GM06990 (cell line): ENCODE measurements around the gene GNA14.

Source experiments
- DNase-seq: peaks from one replicate; pipeline ENCODE4 v3.0.0-alpha.2; 2011; ENCODE audit not compliant: insufficient read length; ENCODE audit errors: extremely low read depth
- H3K27me3 ChIP-seq: replicated peaks from 2 replicates; pipeline ENCODE4 v1.6.0; 2011; ENCODE audit warnings: low read length; ENCODE audit not compliant: control insufficient read depth, insufficient read depth
- H3K36me3 ChIP-seq: 2 replicates; pipeline ENCODE4 v1.5.1; 2011; ENCODE audit warnings: low read length; ENCODE audit not compliant: control insufficient read depth, insufficient read depth
- H3K4me3 ChIP-seq: replicated peaks from 2 replicates; pipeline ENCODE4 v1.5.1; 2011; ENCODE audit warnings: low read depth, mild to moderate bottlenecking, control low read depth, low read length
- TF ChIP-seq, protein P1 (sequence below): IDR thresholded peaks from 2 replicates; pipeline ENCODE4 v1.5.1; 2011; ENCODE audit warnings: low read length, control low read depth, mild to moderate bottlenecking, inconsistent platforms; ENCODE audit not compliant: insufficient read depth, poor library complexity, severe bottlenecking

GNA14 gene

DNA sequence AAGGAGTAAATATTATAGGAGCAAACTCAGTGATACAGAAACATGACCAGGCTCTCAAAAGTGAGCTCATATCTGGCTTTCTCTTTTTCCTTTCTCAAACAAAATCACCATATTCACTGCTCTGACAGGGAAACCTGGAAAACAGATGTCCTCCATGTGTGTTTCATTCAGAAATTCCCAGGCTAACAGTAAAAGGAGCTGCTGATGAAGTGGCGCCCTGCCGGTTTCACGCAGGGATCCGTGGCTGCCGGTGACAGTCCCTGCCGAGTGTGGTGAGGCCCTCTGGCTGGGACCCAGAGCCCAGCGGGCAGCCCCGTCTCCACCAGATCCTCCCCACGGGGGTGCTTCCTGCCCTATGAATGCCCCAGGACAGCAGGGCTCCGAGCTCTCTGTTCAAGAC, 208.1 kb downstream of the GNA14 start:
- Histone ChIP-seq H3K4me3 (no peak overlapping the region), H3K27me3 (peaks cover under 1% of the 10 kb centered on the region; the same call in 1 of the 2 replicates), H3K36me3 (no peaks in the 10 kb centered on the region)
- no peak for DNase-seq
- TF ChIP-seq, protein P1, sequence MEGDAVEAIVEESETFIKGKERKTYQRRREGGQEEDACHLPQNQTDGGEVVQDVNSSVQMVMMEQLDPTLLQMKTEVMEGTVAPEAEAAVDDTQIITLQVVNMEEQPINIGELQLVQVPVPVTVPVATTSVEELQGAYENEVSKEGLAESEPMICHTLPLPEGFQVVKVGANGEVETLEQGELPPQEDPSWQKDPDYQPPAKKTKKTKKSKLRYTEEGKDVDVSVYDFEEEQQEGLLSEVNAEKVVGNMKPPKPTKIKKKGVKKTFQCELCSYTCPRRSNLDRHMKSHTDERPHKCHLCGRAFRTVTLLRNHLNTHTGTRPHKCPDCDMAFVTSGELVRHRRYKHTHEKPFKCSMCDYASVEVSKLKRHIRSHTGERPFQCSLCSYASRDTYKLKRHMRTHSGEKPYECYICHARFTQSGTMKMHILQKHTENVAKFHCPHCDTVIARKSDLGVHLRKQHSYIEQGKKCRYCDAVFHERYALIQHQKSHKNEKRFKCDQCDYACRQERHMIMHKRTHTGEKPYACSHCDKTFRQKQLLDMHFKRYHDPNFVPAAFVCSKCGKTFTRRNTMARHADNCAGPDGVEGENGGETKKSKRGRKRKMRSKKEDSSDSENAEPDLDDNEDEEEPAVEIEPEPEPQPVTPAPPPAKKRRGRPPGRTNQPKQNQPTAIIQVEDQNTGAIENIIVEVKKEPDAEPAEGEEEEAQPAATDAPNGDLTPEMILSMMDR: no peak

DNA sequence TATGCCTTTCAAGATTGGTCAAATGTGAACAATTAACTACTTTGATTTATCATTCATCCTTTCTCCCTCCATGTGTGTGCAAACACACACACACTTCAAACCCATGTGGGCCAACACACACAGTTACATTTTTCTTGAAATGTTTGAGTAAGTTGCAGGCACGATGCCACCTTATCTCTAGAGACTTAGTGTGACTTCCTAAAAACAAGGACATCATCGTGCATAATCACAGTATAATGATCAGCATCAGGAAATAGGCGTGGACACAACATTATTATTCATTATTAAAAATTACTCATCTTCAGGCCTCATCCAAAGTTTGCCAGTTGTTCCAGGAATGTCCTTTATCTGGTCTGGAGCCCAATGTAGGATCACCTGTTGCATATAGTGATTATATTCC, 209.5 kb downstream of the GNA14 start:
- H3K4me3 ChIP-seq: no peak overlapping the region
- H3K36me3 ChIP-seq: no peaks in the 10 kb centered on the region
- DNase-seq: no peak
- H3K27me3 ChIP-seq: no peaks in the 10 kb centered on the region; the same call in 1 of the 2 replicates
- TF ChIP-seq, protein P1: no peak

DNA sequence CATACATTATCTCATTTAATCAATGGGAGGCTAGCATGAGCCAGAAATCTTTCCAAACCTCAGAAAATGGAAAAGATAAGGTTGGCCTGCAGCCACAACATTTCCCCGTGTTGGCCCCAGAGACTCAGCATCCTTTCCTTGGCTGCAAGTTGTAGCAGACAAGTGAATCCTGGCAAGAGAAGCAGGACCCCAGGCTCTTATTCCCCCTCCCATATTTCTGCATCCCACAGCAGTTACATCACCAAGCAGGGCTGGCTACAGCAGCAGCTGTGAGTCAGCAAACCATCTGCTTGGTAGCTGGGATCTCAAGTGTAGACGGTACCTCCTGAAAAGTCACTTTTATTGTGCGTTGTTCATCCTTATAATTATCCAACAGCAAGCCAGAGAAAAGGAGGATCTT, 212.4 kb downstream of the GNA14 start:
- DNase-seq: no peak
- H3K36me3 ChIP-seq: no peaks in the 10 kb centered on the region
- no peak overlapping the region for H3K4me3 ChIP-seq
- TF ChIP-seq, protein P1: no peak
- H3K27me3 ChIP-seq: no peaks in the 10 kb centered on the region; the same call in 1 of the 2 replicates

DNA sequence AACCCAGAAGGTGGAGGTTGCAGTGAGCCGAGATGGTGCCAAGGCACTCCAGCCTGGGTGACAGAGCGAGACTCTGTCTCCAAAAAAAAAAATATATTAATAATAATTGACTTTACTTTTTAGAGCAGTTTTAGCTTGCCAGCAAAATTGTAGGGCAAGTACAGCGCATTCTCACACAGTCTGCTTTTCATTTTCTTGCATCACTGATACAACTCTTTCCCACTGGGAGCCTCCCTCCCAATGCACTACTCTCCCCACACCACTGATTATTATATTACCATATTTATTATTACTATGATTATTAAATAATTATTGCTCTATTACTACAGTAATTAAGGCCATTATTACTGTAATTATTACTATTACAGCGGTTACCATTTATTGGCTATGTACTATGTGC, 212.8 kb downstream of the GNA14 start:
- no peak for DNase-seq
- no peak overlapping the region for H3K4me3 ChIP-seq
- TF ChIP-seq, protein P1: no peak
- H3K36me3 ChIP-seq: no peaks in the 10 kb centered on the region
- H3K27me3 ChIP-seq: no peaks in the 10 kb centered on the region; the same call in 1 of the 2 replicates

DNA sequence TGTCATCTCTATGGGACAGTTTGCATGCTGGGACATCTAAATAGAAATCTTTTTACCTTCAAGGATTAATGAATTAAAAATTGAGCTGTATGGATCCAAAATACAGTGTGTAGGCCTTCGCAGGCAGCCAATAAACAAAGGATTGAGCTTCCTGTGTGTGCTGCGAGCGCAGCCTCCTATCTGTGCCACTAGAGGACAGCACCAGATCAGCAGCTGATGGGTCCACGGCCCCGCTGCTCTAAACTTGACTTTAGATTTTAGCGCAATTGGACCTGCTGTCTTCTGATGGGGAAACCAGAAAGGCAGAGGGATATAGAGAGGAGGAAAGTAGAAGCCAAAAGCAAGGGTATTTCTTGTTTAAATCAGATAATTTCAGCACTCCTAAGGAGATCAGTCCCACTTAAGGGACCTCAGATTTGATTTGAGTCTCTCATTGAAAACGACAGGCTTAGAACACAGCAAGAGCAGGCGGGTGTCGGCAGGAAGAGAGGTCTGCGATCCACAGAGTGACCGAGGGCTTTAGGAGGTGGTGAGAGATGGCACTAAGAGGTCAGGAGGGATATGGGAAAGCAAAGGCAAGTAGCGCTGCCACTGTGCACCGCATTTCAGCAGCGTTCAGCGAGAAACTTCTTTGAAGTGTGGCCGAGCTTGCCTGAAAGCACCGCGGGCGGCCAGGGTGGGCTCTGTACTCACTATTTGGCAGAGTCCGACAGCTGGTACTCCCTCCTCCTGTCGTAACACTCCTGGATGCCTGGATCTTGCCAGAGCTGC, 214.3 kb downstream of the GNA14 start:
- TF ChIP-seq, protein P1: peak; percentile 96
- Histone ChIP-seq H3K27me3 (no peaks in the 10 kb centered on the region; the same call in 1 of the 2 replicates), H3K36me3 (no peaks in the 10 kb centered on the region), H3K4me3 (no peak overlapping the region)
- no peak for DNase-seq
